ENCODE results near the gene PARD3. TPM values are rescaled to one million over a fixed set of nuclear protein-coding genes. Genes with fewer than 3 reads are reported as not detected.

The PARD3 gene
- total RNA-seq, 1 donor from 2014 or later, result 35.4 TPM

- no peaks in the 10 kb centered on the region for H3K9me3 Mint-ChIP-seq (ENCODE audit: unreplicated experiment)
- H3K4me1 Mint-ChIP-seq (ENCODE audit: low read depth, unreplicated experiment), result peaks cover 26% of the 10 kb centered on the region
- Histone ChIP-seq H3K27ac (ENCODE audit: low read depth, low read length) (no peak overlapping the region), H3K9ac (ENCODE audit: low read length) (no peak overlapping the region), H3K79me2 (ENCODE audit: insufficient read depth, low read length) (no peaks in the 10 kb centered on the region), H3K4me3 (ENCODE audit: insufficient read depth, low read depth, low read length) (no peak overlapping the region), H3K9me3 (ENCODE audit: insufficient read depth, low read depth, low read length) (no peaks in the 10 kb centered on the region), H2AFZ (ENCODE audit: low read depth, low read length) (no peak overlapping the region), H3K36me3 (ENCODE audit: insufficient read depth, low read length) (no peaks in the 10 kb centered on the region), H3K4me2 (ENCODE audit: low read length) (no peak overlapping the region), H3K27me3 (ENCODE audit: insufficient read depth, low read length) (no peaks in the 10 kb centered on the region), H3K4me1 (ENCODE audit: insufficient read depth, low read length) (peaks cover 6% of the 10 kb centered on the region), H4K20me1 (ENCODE audit: insufficient read depth, low read length) (peaks cover 1% of the 10 kb centered on the region)
- TF ChIP-seq EZH2 (IDR thresholded peaks at IDR 0.05; ENCODE audit: insufficient read depth, low read length) (no peak), CTCF (IDR thresholded peaks at IDR 0.05; ENCODE audit: insufficient read depth, low read depth, low read length) (no peak)
- no peak overlapping the region for H3K4me3 Mint-ChIP-seq (ENCODE audit: unreplicated experiment)
- no peaks in the 10 kb centered on the region for H3K36me3 Mint-ChIP-seq (ENCODE audit: low read depth, unreplicated experiment)
- H3K27me3 Mint-ChIP-seq (ENCODE audit: low read depth, unreplicated experiment), result no peaks in the 10 kb centered on the region
- peak; percentile 73 for FAIRE-seq
- peak overlapping the region; percentile 51 for H3K27ac Mint-ChIP-seq (ENCODE audit: unreplicated experiment)
- peak; percentile 49 for DNase-seq (ENCODE audit: low read depth)
Measured at GRCh38 chr10:34575882-34576281, 239.2 kb downstream of the PARD3 start.

GRCh38 chr10:34574353-34574934 lies 240.7 kb downstream of the PARD3 start:
- no peaks in the 10 kb centered on the region for H3K27me3 Mint-ChIP-seq (ENCODE audit: low read depth, unreplicated experiment)
- no peaks in the 10 kb centered on the region for H3K36me3 ChIP-seq (ENCODE audit: insufficient read depth, low read length)
- H3K4me2 ChIP-seq (ENCODE audit: low read length), result no peak overlapping the region
- peaks cover 3% of the 10 kb centered on the region for H4K20me1 ChIP-seq (ENCODE audit: insufficient read depth, low read length)
- no peak overlapping the region for H3K4me3 Mint-ChIP-seq (ENCODE audit: unreplicated experiment)
- H3K9ac ChIP-seq (ENCODE audit: low read length), result no peak overlapping the region
- FAIRE-seq (no peak), DNase-seq (ENCODE audit: low read depth) (no peak)
- peaks cover 21% of the 10 kb centered on the region for H3K4me1 Mint-ChIP-seq (ENCODE audit: low read depth, unreplicated experiment)
- no peak overlapping the region for H3K27ac Mint-ChIP-seq (ENCODE audit: unreplicated experiment)
- no peaks in the 10 kb centered on the region for H3K36me3 Mint-ChIP-seq (ENCODE audit: low read depth, unreplicated experiment)
- H2AFZ ChIP-seq (ENCODE audit: low read depth, low read length), result no peak overlapping the region
- H3K27ac ChIP-seq (ENCODE audit: low read depth, low read length), result no peak overlapping the region
- H3K9me3 Mint-ChIP-seq (ENCODE audit: unreplicated experiment), result no peaks in the 10 kb centered on the region
- no peak overlapping the region for H3K4me3 ChIP-seq (ENCODE audit: insufficient read depth, low read depth, low read length)
- H3K9me3 ChIP-seq (ENCODE audit: insufficient read depth, low read depth, low read length), result no peaks in the 10 kb centered on the region
- TF ChIP-seq CTCF (IDR thresholded peaks at IDR 0.05; ENCODE audit: insufficient read depth, low read depth, low read length) (no peak), EZH2 (IDR thresholded peaks at IDR 0.05; ENCODE audit: insufficient read depth, low read length) (no peak)
- peaks cover 3% of the 10 kb centered on the region for H3K79me2 ChIP-seq (ENCODE audit: insufficient read depth, low read length)
- no peaks in the 10 kb centered on the region for H3K4me1 ChIP-seq (ENCODE audit: insufficient read depth, low read length)
- H3K27me3 ChIP-seq (ENCODE audit: insufficient read depth, low read length), result no peaks in the 10 kb centered on the region

GRCh38 chr10:34570887-34571286 lies 244.2 kb downstream of the PARD3 start:
- Mint-ChIP-seq H3K27ac (ENCODE audit: unreplicated experiment) (no peak overlapping the region), H3K4me1 (ENCODE audit: low read depth, unreplicated experiment) (peaks cover 20% of the 10 kb centered on the region), H3K9me3 (ENCODE audit: unreplicated experiment) (no peaks in the 10 kb centered on the region), H3K27me3 (ENCODE audit: low read depth, unreplicated experiment) (no peaks in the 10 kb centered on the region), H3K36me3 (ENCODE audit: low read depth, unreplicated experiment) (no peaks in the 10 kb centered on the region), H3K4me3 (ENCODE audit: unreplicated experiment) (no peak overlapping the region)
- H3K27ac ChIP-seq (ENCODE audit: low read depth, low read length), result no peak overlapping the region
- FAIRE-seq (no peak), DNase-seq (ENCODE audit: low read depth) (no peak)
- no peak overlapping the region for H3K4me3 ChIP-seq (ENCODE audit: insufficient read depth, low read depth, low read length)
- no peak overlapping the region for H2AFZ ChIP-seq (ENCODE audit: low read depth, low read length)
- H3K36me3 ChIP-seq (ENCODE audit: insufficient read depth, low read length), result no peaks in the 10 kb centered on the region
- peaks cover 5% of the 10 kb centered on the region for H3K4me1 ChIP-seq (ENCODE audit: insufficient read depth, low read length)
- peaks cover 3% of the 10 kb centered on the region for H3K79me2 ChIP-seq (ENCODE audit: insufficient read depth, low read length)
- H3K9ac ChIP-seq (ENCODE audit: low read length), result no peak overlapping the region
- TF ChIP-seq CTCF (IDR thresholded peaks at IDR 0.05; ENCODE audit: insufficient read depth, low read depth, low read length) (no peak), EZH2 (IDR thresholded peaks at IDR 0.05; ENCODE audit: insufficient read depth, low read length) (no peak)
- H3K27me3 ChIP-seq (ENCODE audit: insufficient read depth, low read length), result no peaks in the 10 kb centered on the region
- peaks cover 3% of the 10 kb centered on the region for H4K20me1 ChIP-seq (ENCODE audit: insufficient read depth, low read length)
- no peak overlapping the region for H3K4me2 ChIP-seq (ENCODE audit: low read length)
- no peaks in the 10 kb centered on the region for H3K9me3 ChIP-seq (ENCODE audit: insufficient read depth, low read depth, low read length)

Data from astrocyte (in vitro differentiated cells and primary cell).